Subcutaneous adipose tissue (tissue), 4 donors: Measurements from ENCODE around the gene DIAPH2. TPM values are rescaled to one million over a fixed set of nuclear protein-coding genes. Genes with fewer than 3 reads are reported as not detected.

ENCODE experiments used
- total RNA-seq, 4 donors: library from RNA; depleted of rRNA; stranded (reverse); fragments of >200 nt; gene quantifications; one replicate each; pipeline ENCODE4 v1.1.0, GENCODE V29; 2016
- TF ChIP-seq, protein P1 (sequence below): fragments of 450-650 bp; IDR thresholded peaks from one replicate; pipeline ENCODE4 v1.5.1; 2016; ENCODE audit warnings: low read depth, mild to moderate bottlenecking, control low read depth, antibody characterized with exemption, moderate library complexity

Gene DIAPH2
- total RNA-seq, 4 donors from 2014 or later, result 45.0 to 84.6 (median 54.2) TPM

DNA sequence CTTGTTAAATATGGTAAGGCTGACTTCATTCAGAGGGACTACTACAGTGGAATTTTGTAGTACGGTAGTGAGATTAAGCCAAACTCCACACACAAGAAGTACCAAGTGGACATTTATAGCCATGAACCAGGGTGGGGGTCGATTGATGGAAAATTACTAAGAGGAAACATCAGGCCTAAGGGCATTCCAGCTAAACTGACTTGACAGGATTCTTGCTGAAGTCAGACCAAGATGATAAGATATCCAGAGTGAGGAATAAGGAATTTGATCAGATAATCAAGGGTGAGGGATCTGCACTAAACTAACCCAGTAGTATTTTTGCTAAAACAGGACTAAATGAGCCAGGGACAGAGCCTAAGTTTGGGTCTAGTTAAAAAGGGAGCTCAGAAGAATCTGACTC, 796.6 kb downstream of the DIAPH2 start:
- TF ChIP-seq, protein P1, sequence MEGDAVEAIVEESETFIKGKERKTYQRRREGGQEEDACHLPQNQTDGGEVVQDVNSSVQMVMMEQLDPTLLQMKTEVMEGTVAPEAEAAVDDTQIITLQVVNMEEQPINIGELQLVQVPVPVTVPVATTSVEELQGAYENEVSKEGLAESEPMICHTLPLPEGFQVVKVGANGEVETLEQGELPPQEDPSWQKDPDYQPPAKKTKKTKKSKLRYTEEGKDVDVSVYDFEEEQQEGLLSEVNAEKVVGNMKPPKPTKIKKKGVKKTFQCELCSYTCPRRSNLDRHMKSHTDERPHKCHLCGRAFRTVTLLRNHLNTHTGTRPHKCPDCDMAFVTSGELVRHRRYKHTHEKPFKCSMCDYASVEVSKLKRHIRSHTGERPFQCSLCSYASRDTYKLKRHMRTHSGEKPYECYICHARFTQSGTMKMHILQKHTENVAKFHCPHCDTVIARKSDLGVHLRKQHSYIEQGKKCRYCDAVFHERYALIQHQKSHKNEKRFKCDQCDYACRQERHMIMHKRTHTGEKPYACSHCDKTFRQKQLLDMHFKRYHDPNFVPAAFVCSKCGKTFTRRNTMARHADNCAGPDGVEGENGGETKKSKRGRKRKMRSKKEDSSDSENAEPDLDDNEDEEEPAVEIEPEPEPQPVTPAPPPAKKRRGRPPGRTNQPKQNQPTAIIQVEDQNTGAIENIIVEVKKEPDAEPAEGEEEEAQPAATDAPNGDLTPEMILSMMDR, result no peak

DNA sequence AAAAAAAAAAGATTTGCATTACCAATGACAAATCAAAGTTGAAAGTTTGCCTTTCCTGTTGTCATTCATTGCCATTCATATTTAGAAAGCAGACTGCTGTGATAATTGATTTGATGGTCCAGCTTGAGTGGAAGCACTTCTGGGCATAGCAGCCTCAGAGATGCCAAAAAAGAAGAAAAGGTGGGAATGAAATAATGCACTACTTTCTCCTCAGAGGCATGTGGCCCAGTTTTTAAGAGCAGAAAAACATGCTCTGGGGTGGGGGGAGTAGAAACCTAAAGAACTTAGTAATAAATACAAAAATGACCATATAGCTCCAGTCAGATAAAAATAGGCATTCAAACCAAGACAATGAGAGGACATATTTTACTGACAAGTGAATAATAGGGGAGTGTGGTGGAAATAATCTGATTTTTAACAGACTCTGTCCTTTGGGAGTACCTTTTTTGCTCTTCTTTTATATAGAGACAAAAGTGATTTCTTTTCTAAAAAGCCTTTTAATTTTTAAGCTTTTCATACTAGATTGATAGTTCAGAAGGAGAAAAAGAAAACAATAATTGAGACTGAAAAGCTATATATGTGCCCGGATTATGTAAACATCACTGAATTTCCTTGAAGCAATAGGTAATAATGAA, 798.1 kb downstream of the DIAPH2 start:
- TF ChIP-seq, protein P1, result no peak

DNA sequence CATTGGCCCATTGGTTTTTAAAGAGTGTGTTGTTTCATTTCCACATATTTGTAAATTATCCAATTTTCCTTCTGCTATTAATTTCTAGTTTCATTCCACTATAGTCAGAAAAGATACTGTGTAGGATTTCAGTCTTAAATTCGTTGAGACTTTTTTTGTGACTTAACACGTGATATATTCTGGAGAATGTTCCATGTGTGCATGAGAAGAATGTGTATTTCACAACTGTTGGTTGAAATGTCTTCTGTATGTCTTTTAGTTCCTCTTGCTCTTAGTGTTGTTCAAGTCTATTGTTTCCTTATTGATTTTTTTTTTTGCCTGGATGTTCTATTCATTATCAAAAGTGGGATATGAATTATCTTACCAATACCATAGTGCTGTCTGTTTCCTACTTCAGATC, 806.0 kb downstream of the DIAPH2 start:
- TF ChIP-seq, protein P1, result no peak

DNA sequence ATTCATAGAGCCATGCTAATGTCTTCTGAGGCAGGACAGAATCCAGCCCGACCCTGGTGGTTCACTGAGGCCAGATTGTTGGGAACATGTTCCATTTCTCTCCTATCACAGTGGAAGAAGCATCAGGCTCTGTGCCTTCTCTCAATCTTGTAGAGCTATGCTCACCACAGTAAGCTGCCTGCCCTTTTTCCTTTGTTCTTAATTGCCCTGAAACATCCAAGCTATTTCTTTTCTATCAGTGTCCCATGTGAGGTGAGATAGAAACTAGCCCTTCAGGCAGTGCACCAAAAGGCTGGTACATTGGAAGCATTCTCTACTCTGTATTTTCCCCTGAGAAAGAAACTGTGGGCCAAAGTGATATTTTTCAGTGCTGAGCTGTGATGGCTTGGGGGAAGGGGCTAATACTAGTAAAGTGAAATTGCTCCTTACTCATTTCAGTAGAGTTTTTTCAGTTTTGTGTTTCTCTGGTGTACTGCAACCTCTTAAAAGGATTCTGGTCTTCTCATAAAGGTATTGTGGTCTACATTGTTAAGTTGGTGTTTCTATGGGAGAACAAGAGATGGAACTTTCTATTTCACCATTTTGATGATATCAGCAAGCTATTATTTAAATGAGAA, 810.2 kb downstream of the DIAPH2 start:
- TF ChIP-seq, protein P1, result no peak

DNA sequence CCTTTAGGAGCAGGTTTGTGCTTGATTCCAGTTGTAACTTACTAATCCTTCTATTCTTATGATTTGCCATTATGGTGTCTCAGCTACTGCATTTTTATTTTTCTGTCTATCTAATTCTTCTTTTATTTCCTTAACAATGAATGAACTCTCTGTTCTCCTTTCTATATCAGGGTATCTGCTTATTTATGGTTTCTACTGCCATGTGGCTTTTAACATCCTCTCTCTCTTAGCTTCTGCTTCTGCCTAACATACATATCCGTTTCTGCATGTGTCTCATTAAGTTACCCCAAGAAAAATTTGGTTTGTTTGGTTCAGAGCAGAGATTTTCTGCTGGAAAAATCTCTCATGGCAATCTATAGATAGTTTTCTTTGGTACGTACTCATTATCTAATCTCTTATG, 813.5 kb downstream of the DIAPH2 start:
- TF ChIP-seq, protein P1, result no peak

DNA sequence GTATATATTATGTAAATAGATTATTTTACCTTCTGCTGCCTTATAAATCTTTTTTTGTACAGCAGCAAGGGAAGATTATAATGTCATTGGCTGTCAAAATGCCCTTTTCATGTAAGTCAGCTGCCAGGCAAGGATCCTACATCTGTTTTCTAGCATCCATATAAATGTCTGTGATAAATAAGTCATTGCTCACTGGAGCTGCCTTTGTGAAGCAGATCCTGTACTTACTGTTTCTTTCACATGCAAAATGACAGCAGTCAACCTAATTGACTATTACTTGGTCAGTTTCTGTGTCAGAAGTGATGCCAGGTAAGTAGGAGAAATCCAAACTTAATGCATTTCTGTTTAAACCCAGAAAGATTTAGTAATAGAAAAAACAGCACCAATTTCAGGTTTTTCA, 819.8 kb downstream of the DIAPH2 start:
- TF ChIP-seq, protein P1, result no peak

DNA sequence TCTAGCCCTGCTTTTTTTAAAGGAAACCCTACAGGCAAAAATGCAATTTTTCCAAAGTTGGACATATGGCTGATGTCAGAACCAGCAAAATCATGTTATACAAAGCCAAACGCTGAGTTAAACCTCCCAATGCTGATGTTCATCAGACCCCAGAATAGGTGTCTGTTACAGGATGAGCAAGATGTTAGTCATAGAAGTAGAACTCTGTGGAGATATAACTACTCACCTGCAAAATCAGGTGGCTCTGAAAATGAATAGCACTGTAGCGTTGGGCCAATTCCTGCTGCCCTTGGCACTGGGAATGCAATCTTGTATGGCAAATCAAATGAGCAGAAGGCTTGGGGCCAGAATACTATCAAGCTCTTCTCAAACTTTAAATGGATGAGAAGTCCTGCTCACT, 833.1 kb downstream of the DIAPH2 start:
- TF ChIP-seq, protein P1, result no peak
